CD4-positive, CD25-positive, alpha-beta regulatory T cell (primary cell): Measurements from ENCODE around the gene AURKA. TPM values are rescaled to one million over a fixed set of nuclear protein-coding genes. Genes with fewer than 3 reads are reported as not detected.

Experiments
- ATAC-seq, 2 donors: fragments of 150-1000 bp; cut with Tn5 transposase; one replicate each; pipeline ENCODE4 v1.10.0; 2021; ENCODE audit warnings: low read depth in 2 of 2, moderate number of reproducible peaks in 2 of 2, moderate library complexity in 1 of 2
- DNase-seq, 3 donors: peaks; one replicate each; pipeline versions ENCODE4 v3.0.0 to v3.0.0-alpha.2; 2012 to 2022; ENCODE audit warnings: mixed read lengths in 1 of 3
- H3K27ac ChIP-seq: one replicate; pipeline ENCODE4 v1.7.0; 2013; ENCODE audit warnings: mild to moderate bottlenecking, low read length; ENCODE audit not compliant: insufficient read depth, poor library complexity, severe bottlenecking
- H3K27me3 ChIP-seq: one replicate; pipeline ENCODE4 v1.7.0; 2013; ENCODE audit warnings: low read length; ENCODE audit not compliant: control insufficient read depth, insufficient read depth
- H3K36me3 ChIP-seq: one replicate; pipeline ENCODE4 v1.7.0; 2013; ENCODE audit warnings: mild to moderate bottlenecking, low read length, moderate library complexity; ENCODE audit not compliant: control insufficient read depth, insufficient read depth
- H3K4me1 ChIP-seq: 2 replicates; pipeline ENCODE4 v1.7.0; 2013; ENCODE audit warnings: mild to moderate bottlenecking, low read length; ENCODE audit not compliant: insufficient read depth, control insufficient read depth, poor library complexity, severe bottlenecking
- H3K4me3 ChIP-seq: one replicate; pipeline ENCODE4 v1.7.0; 2013; ENCODE audit warnings: low read depth, mild to moderate bottlenecking, low read length, moderate library complexity
- H3K9me3 ChIP-seq, 2 experiments: 1 replicate in 1 of 2; 2 replicates in 1 of 2; pipeline ENCODE4 v1.7.0; 2013; ENCODE audit warnings: low read length in 2 of 2, mild to moderate bottlenecking in 1 of 2, moderate library complexity in 1 of 2; ENCODE audit not compliant: control insufficient read depth in 2 of 2
- H3K27ac Mint-ChIP-seq, 3 donors: one replicate each; pipeline ENCODE4 v1.8.0; 2020 to 2022; ENCODE audit warnings: mild to moderate bottlenecking in 3 of 3, mixed read lengths in 3 of 3, moderate library complexity in 2 of 3
- H3K27me3 Mint-ChIP-seq: one replicate; pipeline ENCODE4 v1.8.0; 2022; ENCODE audit warnings: mild to moderate bottlenecking, mixed read lengths
- H3K36me3 Mint-ChIP-seq: one replicate; pipeline ENCODE4 v1.8.0; 2020; ENCODE audit warnings: mixed read lengths
- H3K4me1 Mint-ChIP-seq, 4 donors: one replicate each; pipeline ENCODE4 v1.8.0; 2020 to 2022; ENCODE audit warnings: mixed read lengths in 4 of 4, mild to moderate bottlenecking in 1 of 4
- H3K4me3 Mint-ChIP-seq, 4 donors: one replicate each; pipeline ENCODE4 v1.8.0; 2020 to 2022; ENCODE audit warnings: mild to moderate bottlenecking in 4 of 4, mixed read lengths in 4 of 4, moderate library complexity in 3 of 4
- H3K9me3 Mint-ChIP-seq, 7 donors: one replicate each; pipeline ENCODE4 v1.8.0; 2020 to 2022; ENCODE audit warnings: mixed read lengths in 7 of 7, mild to moderate bottlenecking in 3 of 7, moderate library complexity in 2 of 7
- polyA plus RNA-seq, 4 donors: library from polyadenylated mRNA; unstranded; fragments of 300-500 nt; fragmentation: Illumina TruSeq; gene quantifications; one replicate each; pipeline ENCODE4 v1.2.3, GENCODE V29; 2021
- total RNA-seq: library from RNA; stranded (reverse); gene quantifications from one replicate; pipeline ENCODE4 v1.2.3, GENCODE V29; 2022

Gene AURKA
- total and polyA plus RNA-seq, 5 donors from 2014 or later, result 2.1 to 4.2 (median 3.6) TPM

DNA sequence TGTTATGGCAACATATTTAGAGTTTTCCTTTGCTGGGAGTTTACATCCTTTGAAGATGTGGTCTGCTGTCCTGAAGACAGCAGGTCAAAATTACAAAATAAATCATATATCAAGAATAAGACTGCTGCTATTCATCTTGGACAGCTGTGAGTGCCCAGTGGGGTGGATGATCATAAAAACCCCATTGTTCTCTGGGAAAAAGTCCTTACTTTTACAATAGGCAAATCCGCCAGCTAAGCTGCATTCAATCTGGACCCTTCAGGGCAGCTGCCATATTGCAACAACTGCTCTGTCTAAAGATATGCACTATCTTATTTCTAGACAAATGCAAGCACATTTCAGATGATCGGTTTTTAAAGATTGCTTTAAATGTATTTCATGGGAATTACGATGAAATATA lies 39.5 kb upstream of the AURKA start:
- Mint-ChIP-seq H3K4me1 (peaks cover 8 to 31% (median 22%) of the 10 kb centered on the region in 4 donors), H3K9me3 (peaks cover 0 to 3% (median 0%) of the 10 kb centered on the region in 7 donors), H3K27me3 (no peaks in the 10 kb centered on the region), H3K4me3 (no peak overlapping the region), H3K36me3 (peaks cover 7% of the 10 kb centered on the region), H3K27ac (no peak overlapping the region)
- Histone ChIP-seq H3K4me1 (peaks cover 16% of the 10 kb centered on the region), H3K36me3 (no peaks in the 10 kb centered on the region), H3K27ac (no peak overlapping the region), H3K9me3 (no peaks in the 10 kb centered on the region), H3K4me3 (no peak overlapping the region), H3K27me3 (no peaks in the 10 kb centered on the region)
- ATAC-seq (no peak), DNase-seq (no peak)

DNA sequence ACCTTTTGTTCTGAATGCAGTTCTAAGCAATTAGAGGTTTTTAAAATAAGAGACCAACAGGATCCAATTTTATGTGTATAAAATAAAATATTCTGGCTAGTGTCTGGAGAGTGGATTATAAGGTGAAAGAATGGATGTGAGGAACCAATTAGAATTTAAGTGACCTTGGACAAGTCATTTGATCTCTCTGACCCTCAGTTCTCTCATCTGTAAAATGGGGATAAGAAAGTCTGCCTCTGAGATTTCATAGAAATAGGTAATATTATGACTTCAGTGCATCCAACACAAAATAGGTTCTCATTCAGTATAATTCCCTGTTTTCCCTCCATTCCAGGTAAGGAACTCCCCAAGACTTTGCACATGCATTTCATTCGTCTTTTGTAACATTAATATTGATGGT lies 38.9 kb upstream of the AURKA start:
- Mint-ChIP-seq H3K9me3 (peaks cover 0 to 3% (median 0%) of the 10 kb centered on the region in 7 donors), H3K27ac (peak overlapping the region in 1 of 3 donors; percentile 92), H3K36me3 (peaks cover 7% of the 10 kb centered on the region), H3K4me1 (peaks cover 8 to 31% (median 22%) of the 10 kb centered on the region in 4 donors), H3K4me3 (no peak overlapping the region), H3K27me3 (no peaks in the 10 kb centered on the region)
- ATAC-seq (no peak), DNase-seq (no peak)
- H3K9me3 ChIP-seq, result no peaks in the 10 kb centered on the region
- H3K27me3 ChIP-seq, result no peaks in the 10 kb centered on the region
- H3K27ac ChIP-seq, result no peak overlapping the region
- no peak overlapping the region for H3K4me3 ChIP-seq
- peaks cover 16% of the 10 kb centered on the region for H3K4me1 ChIP-seq
- no peaks in the 10 kb centered on the region for H3K36me3 ChIP-seq

- Mint-ChIP-seq H3K36me3 (peaks cover 7% of the 10 kb centered on the region), H3K4me1 (peaks cover 8 to 31% (median 22%) of the 10 kb centered on the region in 4 donors), H3K27me3 (no peaks in the 10 kb centered on the region), H3K4me3 (peak overlapping the region in 1 of 4 donors; percentile 86), H3K27ac (peak overlapping the region; percentile 92 to 95 (median 94)), H3K9me3 (peaks cover 0 to 3% (median 0%) of the 10 kb centered on the region in 7 donors)
- no peak for ATAC-seq
- DNase-seq, result no peak
- peak overlapping the region; percentile 63 for H3K4me3 ChIP-seq
- H3K36me3 ChIP-seq, result no peaks in the 10 kb centered on the region
- no peak overlapping the region for H3K27ac ChIP-seq
- H3K4me1 ChIP-seq, result peaks cover 16% of the 10 kb centered on the region
- H3K9me3 ChIP-seq, result no peaks in the 10 kb centered on the region
- H3K27me3 ChIP-seq, result no peaks in the 10 kb centered on the region
Observed at GRCh38 chr20:56430461-56430860, 38.4 kb upstream of the AURKA start.

DNA sequence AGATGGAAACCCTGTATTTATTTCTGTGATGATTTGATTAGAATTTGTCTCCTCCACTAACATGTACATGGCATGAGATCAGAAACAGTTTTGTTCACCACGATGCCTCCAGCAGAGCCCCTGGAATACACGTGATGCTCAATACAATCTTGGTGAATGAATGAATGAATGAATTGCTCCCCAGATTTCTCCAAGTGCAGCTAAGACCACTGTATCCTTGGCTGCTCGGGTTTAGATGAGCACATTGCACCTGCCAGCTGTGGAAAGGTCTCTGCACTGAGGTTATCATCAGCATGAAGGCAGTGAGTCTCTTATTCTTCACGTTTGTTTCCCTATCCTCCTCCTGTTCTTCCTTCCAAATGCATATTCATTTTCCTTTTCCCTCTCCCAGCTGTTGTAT lies 37.9 kb upstream of the AURKA start:
- peak overlapping the region; percentile 92 to 95 (median 94) for H3K27ac Mint-ChIP-seq
- H3K36me3 Mint-ChIP-seq, result peaks cover 7% of the 10 kb centered on the region
- no peaks in the 10 kb centered on the region for H3K27me3 Mint-ChIP-seq
- peaks cover 0 to 3% (median 0%) of the 10 kb centered on the region in 7 donors for H3K9me3 Mint-ChIP-seq
- H3K27me3 ChIP-seq, result no peaks in the 10 kb centered on the region
- H3K4me1 ChIP-seq, result peaks cover 16% of the 10 kb centered on the region
- peak overlapping the region; percentile 2 to 88 (median 85) for H3K4me3 Mint-ChIP-seq
- peak overlapping the region; percentile 63 for H3K4me3 ChIP-seq
- H3K36me3 ChIP-seq, result no peaks in the 10 kb centered on the region
- ATAC-seq, result no peak
- no peak for DNase-seq
- H3K27ac ChIP-seq, result peak overlapping the region; percentile 43
- H3K4me1 Mint-ChIP-seq, result peaks cover 8 to 31% (median 21%) of the 10 kb centered on the region in 4 donors
- no peaks in the 10 kb centered on the region for H3K9me3 ChIP-seq

DNA sequence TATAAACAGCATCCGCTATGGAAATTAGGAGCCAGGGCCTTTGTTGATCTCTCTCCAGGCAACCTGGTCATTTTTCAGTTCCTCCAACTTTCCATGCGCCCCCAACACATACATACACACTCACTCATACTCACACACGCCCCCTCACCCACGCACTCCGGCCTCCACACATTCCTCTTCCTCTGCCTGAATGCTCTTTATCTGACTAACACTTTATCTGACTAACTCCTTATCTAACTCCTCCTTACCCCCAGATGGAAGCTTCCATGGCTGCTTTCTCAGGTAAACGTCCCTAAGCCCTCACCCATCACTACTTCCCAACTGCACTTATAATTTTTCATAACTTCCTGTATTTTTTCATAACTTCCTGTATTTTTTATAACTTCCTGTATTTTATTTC lies 37.5 kb upstream of the AURKA start:
- Mint-ChIP-seq H3K27ac (peak overlapping the region; percentile 92 to 95 (median 94)), H3K9me3 (peaks cover 0 to 3% (median 0%) of the 10 kb centered on the region in 7 donors), H3K36me3 (peaks cover 7% of the 10 kb centered on the region), H3K4me3 (peak overlapping the region; percentile 2 to 88 (median 85)), H3K27me3 (no peaks in the 10 kb centered on the region), H3K4me1 (peaks cover 8 to 31% (median 21%) of the 10 kb centered on the region in 4 donors)
- Histone ChIP-seq H3K4me1 (peaks cover 16% of the 10 kb centered on the region), H3K27ac (peak overlapping the region; percentile 43), H3K36me3 (no peaks in the 10 kb centered on the region), H3K4me3 (peak overlapping the region; percentile 63), H3K27me3 (no peaks in the 10 kb centered on the region), H3K9me3 (no peaks in the 10 kb centered on the region)
- no peak for DNase-seq
- ATAC-seq, result no peak

DNA sequence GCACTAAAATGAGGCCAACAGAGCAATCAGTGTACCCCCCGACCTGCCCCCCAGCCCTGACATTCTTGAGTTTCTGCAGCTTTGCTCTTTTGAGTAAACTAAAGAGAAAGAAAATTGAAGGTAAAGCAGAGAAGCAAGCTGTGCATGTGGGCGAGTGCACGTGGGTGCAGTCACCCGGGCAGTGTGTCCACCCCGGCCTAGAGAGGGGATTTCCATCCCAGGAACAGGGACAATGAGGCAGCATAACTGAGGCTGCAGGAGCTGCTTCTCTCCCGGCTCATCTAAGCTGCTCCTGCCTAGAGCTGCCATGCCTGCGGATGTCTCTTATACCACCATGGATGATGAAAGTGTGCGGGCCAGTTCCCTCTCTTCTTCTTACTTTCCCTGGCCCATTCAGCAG lies 36.9 kb upstream of the AURKA start:
- Histone ChIP-seq H3K27ac (no peak overlapping the region), H3K4me1 (peaks cover 16% of the 10 kb centered on the region), H3K9me3 (no peaks in the 10 kb centered on the region), H3K36me3 (no peaks in the 10 kb centered on the region), H3K4me3 (peak overlapping the region; percentile 63), H3K27me3 (no peaks in the 10 kb centered on the region)
- DNase-seq, result no peak
- no peak for ATAC-seq
- peak overlapping the region; percentile 53 to 88 (median 85) for H3K4me3 Mint-ChIP-seq
- H3K27ac Mint-ChIP-seq, result peak overlapping the region; percentile 92 to 95 (median 94)
- H3K36me3 Mint-ChIP-seq, result peaks cover 7% of the 10 kb centered on the region
- H3K4me1 Mint-ChIP-seq, result peaks cover 8 to 31% (median 21%) of the 10 kb centered on the region in 4 donors
- H3K27me3 Mint-ChIP-seq, result no peaks in the 10 kb centered on the region
- peaks cover 0 to 3% (median 0%) of the 10 kb centered on the region in 7 donors for H3K9me3 Mint-ChIP-seq

DNA sequence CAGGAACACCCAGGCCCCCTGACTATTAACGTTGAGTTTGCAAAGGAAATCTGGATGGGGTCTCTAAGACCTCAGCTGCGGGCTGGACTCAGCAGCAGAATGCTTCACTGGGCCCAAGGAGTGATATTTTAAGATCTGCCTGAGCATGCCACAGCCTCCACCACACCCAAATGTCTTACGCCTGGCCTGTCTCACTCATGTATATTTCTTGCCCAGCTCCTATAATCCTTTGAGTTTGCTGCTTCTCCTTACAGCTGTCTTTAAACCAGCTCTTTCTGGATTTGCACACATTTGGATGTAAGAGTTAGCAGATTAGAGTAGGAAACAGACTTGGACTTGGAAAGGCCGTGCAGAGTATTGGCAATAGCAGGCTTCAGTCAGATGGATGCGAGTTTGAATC lies 36.4 kb upstream of the AURKA start:
- H3K4me3 ChIP-seq, result no peak overlapping the region
- Mint-ChIP-seq H3K27me3 (no peaks in the 10 kb centered on the region), H3K9me3 (peaks cover 0 to 3% (median 0%) of the 10 kb centered on the region in 7 donors), H3K4me3 (peak overlapping the region in 2 of 4 donors; percentile 6 to 53), H3K4me1 (peaks cover 8 to 31% (median 21%) of the 10 kb centered on the region in 4 donors), H3K36me3 (peaks cover 7% of the 10 kb centered on the region), H3K27ac (peak overlapping the region in 1 of 3 donors; percentile 1)
- ATAC-seq (no peak), DNase-seq (no peak)
- no peak overlapping the region for H3K27ac ChIP-seq
- no peaks in the 10 kb centered on the region for H3K27me3 ChIP-seq
- peaks cover 16% of the 10 kb centered on the region for H3K4me1 ChIP-seq
- H3K36me3 ChIP-seq, result no peaks in the 10 kb centered on the region
- H3K9me3 ChIP-seq, result no peaks in the 10 kb centered on the region

GRCh38 chr20:56427797-56428196 lies 35.8 kb upstream of the AURKA start:
- Histone ChIP-seq H3K36me3 (no peaks in the 10 kb centered on the region), H3K4me1 (peaks cover 16% of the 10 kb centered on the region), H3K4me3 (no peak overlapping the region), H3K9me3 (no peaks in the 10 kb centered on the region), H3K27ac (no peak overlapping the region), H3K27me3 (no peaks in the 10 kb centered on the region)
- H3K9me3 Mint-ChIP-seq, result peaks cover 0 to 3% (median 0%) of the 10 kb centered on the region in 7 donors
- no peak for DNase-seq
- no peak for ATAC-seq
- no peaks in the 10 kb centered on the region for H3K27me3 Mint-ChIP-seq
- peak overlapping the region in 1 of 3 donors; percentile 1 for H3K27ac Mint-ChIP-seq
- peak overlapping the region in 2 of 4 donors; percentile 28 to 33 for H3K4me3 Mint-ChIP-seq
- peaks cover 7% of the 10 kb centered on the region for H3K36me3 Mint-ChIP-seq
- peaks cover 8 to 30% (median 22%) of the 10 kb centered on the region in 4 donors for H3K4me1 Mint-ChIP-seq
